Neural cell (in vitro differentiated cells): ENCODE data around the gene ZFYVE19. TPM values are rescaled to one million over a fixed set of nuclear protein-coding genes. Genes with fewer than 3 reads are reported as not detected.
"Not testable (repeated sequence)": the region's sequence is repeated elsewhere in the genome, so short reads cannot be mapped to it uniquely, and the experiment has no call there.

Source experiments
- H2AFZ ChIP-seq: fragments of 200-600, 300-800 bp; sonication (generic), shearing (Covaris generic); 2 replicates; pipeline ENCODE4 v1.6.0; 2014; ENCODE audit warnings: low read depth, mild to moderate bottlenecking, antibody characterized with exemption, low read length, moderate library complexity
- H3F3A ChIP-seq: fragments of 200-600 bp; shearing (Covaris generic); 2 replicates; pipeline ENCODE4 v1.6.1; 2016; ENCODE audit warnings: mild to moderate bottlenecking, moderate library complexity, mixed read lengths, antibody characterized with exemption, low read length; ENCODE audit not compliant: insufficient read depth, poor library complexity, severe bottlenecking
- H3K27ac ChIP-seq: fragments of 200-600, 300-800 bp; sonication (generic), shearing (Covaris generic); 2 replicates; pipeline ENCODE4 v1.5.1; 2014; ENCODE audit warnings: mild to moderate bottlenecking, low read length, moderate library complexity
- H3K27me3 ChIP-seq: fragments of 300-800, 200-600 bp; sonication (generic), shearing (Covaris generic); 2 replicates; pipeline ENCODE4 v1.6.0; 2014; ENCODE audit warnings: mild to moderate bottlenecking, low read depth, low read length, moderate library complexity; ENCODE audit not compliant: insufficient read depth
- H3K36me3 ChIP-seq: fragments of 300-800, 200-600 bp; sonication (generic), shearing (Covaris generic); 2 replicates; pipeline ENCODE4 v1.5.1; 2014; ENCODE audit warnings: mild to moderate bottlenecking, antibody characterized with exemption, low read length, moderate library complexity; ENCODE audit not compliant: insufficient read depth
- H3K4me2 ChIP-seq: fragments of 300-800, 200-600 bp; sonication (generic), shearing (Covaris generic); 2 replicates; pipeline ENCODE4 v1.6.0; 2014; ENCODE audit warnings: mild to moderate bottlenecking, low read length
- H3K4me3 ChIP-seq: fragments of 300-800, 200-600 bp; sonication (generic), shearing (Covaris generic); 2 replicates; pipeline ENCODE4 v1.5.1; 2014; ENCODE audit warnings: mild to moderate bottlenecking, low read length, moderate library complexity
- H3K79me2 ChIP-seq: fragments of 200-600 bp; shearing (Covaris generic); replicated peaks from 2 replicates; pipeline ENCODE4 v1.6.0; 2014; ENCODE audit warnings: mild to moderate bottlenecking, low read length, moderate library complexity; ENCODE audit not compliant: insufficient read depth
- H3K9ac ChIP-seq: fragments of 300-800, 200-600 bp; sonication (generic), shearing (Covaris generic); 2 replicates; pipeline ENCODE4 v1.6.1; 2016; ENCODE audit warnings: mild to moderate bottlenecking, low read length, mixed read lengths
- H3K9me2 ChIP-seq: fragments of 200-600 bp; shearing (Covaris generic); 2 replicates; pipeline ENCODE4 v1.6.1; 2016; ENCODE audit warnings: mild to moderate bottlenecking, low read length, mixed read lengths; ENCODE audit not compliant: insufficient read depth
- H3K9me3 ChIP-seq: fragments of 200-600, 300-800 bp; sonication (generic), shearing (Covaris generic); 2 replicates; pipeline ENCODE4 v1.6.1; 2016; ENCODE audit warnings: mild to moderate bottlenecking, mixed run types, low read length, moderate library complexity, mixed read lengths
- H4K20me1 ChIP-seq: fragments of 200-600 bp; shearing (Covaris generic); 2 replicates; pipeline ENCODE4 v1.6.1; 2016; ENCODE audit warnings: mild to moderate bottlenecking, mixed run types; ENCODE audit not compliant: insufficient read depth
- EP300 ChIP-seq: fragments of 450-650 bp; conservative IDR thresholded peaks from 2 replicates; pipeline ENCODE4 v1.6.1; 2014; ENCODE audit warnings: antibody characterized with exemption, mild to moderate bottlenecking, moderate library complexity; ENCODE audit not compliant: poor library complexity, severe bottlenecking
- MXI1 ChIP-seq: fragments of 450-650 bp; conservative IDR thresholded peaks from 2 replicates; pipeline ENCODE4 v1.6.1; 2014; ENCODE audit warnings: antibody characterized with exemption, mild to moderate bottlenecking; ENCODE audit not compliant: poor library complexity, severe bottlenecking
- POLR2AphosphoS5 ChIP-seq: IDR thresholded peaks from 2 replicates; pipeline ENCODE4 v1.6.1; 2012
- RAD21 ChIP-seq: fragments of 450-650 bp; conservative IDR thresholded peaks from 2 replicates; pipeline ENCODE4 v1.6.1; 2014; ENCODE audit warnings: antibody characterized with exemption, mild to moderate bottlenecking, moderate library complexity
- REST ChIP-seq: IDR thresholded peaks from 2 replicates; pipeline ENCODE4 v1.6.1; 2012; ENCODE audit warnings: borderline replicate concordance
- polyA plus RNA-seq: library from polyadenylated mRNA; depleted of rRNA; stranded (reverse); fragments of >200 nt; gene quantifications from 2 replicates; pipeline ENCODE4 v1.2.3, GENCODE V29; 2014
- small RNA-seq, 3 experiments: library from RNA; depleted of rRNA; stranded (forward); fragments of <200 nt; gene quantifications; one replicate each; pipeline ENCODE3, GENCODE V24; 2012
- TF ChIP-seq, protein P1 (sequence below): fragments of 450-650 bp; IDR thresholded peaks from 2 replicates; pipeline ENCODE4 v1.5.1; 2014; ENCODE audit warnings: antibody characterized with exemption, mild to moderate bottlenecking, moderate library complexity; ENCODE audit not compliant: poor library complexity, severe bottlenecking

ZFYVE19 gene
- polyA plus RNA-seq, 1 donor from 2014 or later: 48.2 TPM

DNA sequence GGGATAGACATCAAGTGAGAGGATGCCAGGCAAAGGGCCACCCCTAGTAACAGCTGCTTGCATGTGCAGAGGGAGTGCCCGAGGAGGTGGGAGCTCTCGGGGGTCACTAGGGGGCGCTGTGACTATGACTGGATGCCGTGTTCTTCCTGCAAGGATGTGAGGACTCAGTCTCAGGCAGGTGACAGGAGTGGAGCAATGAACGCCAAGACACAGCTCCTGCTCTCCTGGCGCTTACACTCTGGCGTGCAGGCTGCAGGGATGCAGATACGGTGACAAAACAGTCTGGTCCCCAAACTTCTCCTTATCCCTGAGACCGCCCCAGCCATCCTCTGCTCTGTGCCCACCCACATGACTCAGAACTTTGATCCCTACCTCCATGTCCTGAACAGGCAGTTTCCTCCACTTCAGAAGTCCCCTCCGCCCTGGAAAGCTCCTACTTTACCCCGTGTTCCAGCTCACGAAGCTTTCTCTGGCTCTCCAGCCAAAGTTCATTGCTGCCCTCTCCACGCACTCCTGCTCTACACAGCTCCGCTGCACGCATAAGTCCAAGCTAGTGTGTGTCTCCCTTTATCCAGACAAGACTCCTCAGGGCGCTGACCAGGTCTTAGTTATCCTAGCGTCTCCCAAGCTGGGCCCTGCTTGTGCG, 52.4 kb downstream of the ZFYVE19 start:
- Histone ChIP-seq H3K27ac (no peak overlapping the region), H3K9ac (no peak overlapping the region), H3K27me3 (no peaks in the 10 kb centered on the region), H3F3A (no peaks in the 10 kb centered on the region), H3K79me2 (no peaks in the 10 kb centered on the region), H3K4me3 (no peak overlapping the region), H2AFZ (no peak overlapping the region), H4K20me1 (no peaks in the 10 kb centered on the region), H3K9me3 (no peaks in the 10 kb centered on the region), H3K9me2 (no peaks in the 10 kb centered on the region), H3K4me2 (no peak overlapping the region), H3K36me3 (no peaks in the 10 kb centered on the region)
- no peak for TF ChIP-seq POLR2AphosphoS5
- no peak for TF ChIP-seq MXI1
- no peak for TF ChIP-seq EP300
- no peak for TF ChIP-seq RAD21
- no peak for TF ChIP-seq REST
- TF ChIP-seq, protein P1, sequence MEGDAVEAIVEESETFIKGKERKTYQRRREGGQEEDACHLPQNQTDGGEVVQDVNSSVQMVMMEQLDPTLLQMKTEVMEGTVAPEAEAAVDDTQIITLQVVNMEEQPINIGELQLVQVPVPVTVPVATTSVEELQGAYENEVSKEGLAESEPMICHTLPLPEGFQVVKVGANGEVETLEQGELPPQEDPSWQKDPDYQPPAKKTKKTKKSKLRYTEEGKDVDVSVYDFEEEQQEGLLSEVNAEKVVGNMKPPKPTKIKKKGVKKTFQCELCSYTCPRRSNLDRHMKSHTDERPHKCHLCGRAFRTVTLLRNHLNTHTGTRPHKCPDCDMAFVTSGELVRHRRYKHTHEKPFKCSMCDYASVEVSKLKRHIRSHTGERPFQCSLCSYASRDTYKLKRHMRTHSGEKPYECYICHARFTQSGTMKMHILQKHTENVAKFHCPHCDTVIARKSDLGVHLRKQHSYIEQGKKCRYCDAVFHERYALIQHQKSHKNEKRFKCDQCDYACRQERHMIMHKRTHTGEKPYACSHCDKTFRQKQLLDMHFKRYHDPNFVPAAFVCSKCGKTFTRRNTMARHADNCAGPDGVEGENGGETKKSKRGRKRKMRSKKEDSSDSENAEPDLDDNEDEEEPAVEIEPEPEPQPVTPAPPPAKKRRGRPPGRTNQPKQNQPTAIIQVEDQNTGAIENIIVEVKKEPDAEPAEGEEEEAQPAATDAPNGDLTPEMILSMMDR: peak; percentile 48

DNA sequence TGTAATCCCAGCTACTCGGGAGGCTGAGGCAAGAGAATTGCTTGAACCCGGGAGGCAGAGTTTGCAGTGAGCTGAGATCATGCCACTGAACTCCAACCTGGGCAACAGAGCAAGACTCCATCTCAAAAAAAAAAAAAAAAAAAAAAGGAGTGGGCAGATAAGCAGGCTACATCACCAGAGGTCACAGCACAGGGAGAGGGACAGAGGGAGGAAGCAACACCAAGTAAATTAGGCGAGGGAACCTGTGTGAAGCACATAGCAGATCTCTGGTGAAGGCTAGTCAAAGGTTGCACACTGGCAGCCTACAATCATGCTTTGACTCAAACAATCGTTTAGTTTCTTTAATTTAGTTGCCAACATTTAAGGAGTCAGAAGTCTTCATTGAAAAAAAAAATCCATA, 54.3 kb downstream of the ZFYVE19 start:
- H3F3A ChIP-seq, H3K4me3 ChIP-seq, H3K9me3 ChIP-seq, H3K27ac ChIP-seq, H3K36me3 ChIP-seq, H3K9ac ChIP-seq, H3K79me2 ChIP-seq, H2AFZ ChIP-seq, H3K4me2 ChIP-seq, H4K20me1 ChIP-seq, H3K9me2 ChIP-seq, H3K27me3 ChIP-seq: not testable (repeated sequence)

GRCh38 chr15:40863660-40864270, 56.9 kb downstream of the ZFYVE19 start:
- H3K9ac ChIP-seq: no peak overlapping the region
- no peaks in the 10 kb centered on the region for H3F3A ChIP-seq
- H3K27me3 ChIP-seq: no peaks in the 10 kb centered on the region
- H3K4me2 ChIP-seq: no peak overlapping the region
- TF ChIP-seq EP300: no peak
- no peak for TF ChIP-seq RAD21
- no peak for TF ChIP-seq POLR2AphosphoS5
- no peak overlapping the region for H2AFZ ChIP-seq
- no peaks in the 10 kb centered on the region for H3K36me3 ChIP-seq
- no peak overlapping the region for H3K27ac ChIP-seq
- no peaks in the 10 kb centered on the region for H3K9me2 ChIP-seq
- no peak overlapping the region for H3K4me3 ChIP-seq
- no peaks in the 10 kb centered on the region for H4K20me1 ChIP-seq
- no peaks in the 10 kb centered on the region for H3K9me3 ChIP-seq
- H3K79me2 ChIP-seq: no peaks in the 10 kb centered on the region

Small RNA genes lying within 50 kb of the gene (small RNA-seq; reads per million reads assigned to genes)
- 0 reads per million in 3 experiments for gene SUMO2P15

Other genes with a start within 250 kb of the ZFYVE19 start
- gene CCDC32, start 242.0 kb upstream of the ZFYVE19 start, polyA plus RNA-seq: 28.4 and 34.2 TPM in 2 replicates
- gene RPUSD2, start 237.8 kb upstream of the ZFYVE19 start, polyA plus RNA-seq: 8.1 and 13.2 TPM in 2 replicates
- gene KNL1, start 212.8 kb upstream of the ZFYVE19 start, polyA plus RNA-seq: 0.38 and 2.4 TPM in 2 replicates
- gene RAD51, start 111.9 kb upstream of the ZFYVE19 start, polyA plus RNA-seq: 0.22 TPM in 1 of 2 replicates, not detected in the other
- gene RMDN3, start 51.8 kb upstream of the ZFYVE19 start, polyA plus RNA-seq: 24.7 and 25.3 TPM in 2 replicates
- gene GCHFR, start 43.0 kb upstream of the ZFYVE19 start, polyA plus RNA-seq: 7.2 and 17.3 TPM in 2 replicates
- not detected in 2 replicates for gene C15orf62, start 37.1 kb upstream of the ZFYVE19 start, polyA plus RNA-seq
- gene DNAJC17, start 384 bp downstream of the ZFYVE19 start, polyA plus RNA-seq: 68.5 and 79.6 TPM in 2 replicates
- gene PPP1R14D, start 21.6 kb downstream of the ZFYVE19 start, polyA plus RNA-seq: not detected in 2 replicates
- 0.18 and 0.68 TPM in 2 replicates for gene SPINT1, start 37.0 kb downstream of the ZFYVE19 start, polyA plus RNA-seq
- 1.9 and 2.8 TPM in 2 replicates for gene RHOV, start 67.1 kb downstream of the ZFYVE19 start, polyA plus RNA-seq
- gene VPS18, start 87.4 kb downstream of the ZFYVE19 start, polyA plus RNA-seq: 13.8 and 16.7 TPM in 2 replicates
- gene DLL4, start 122.3 kb downstream of the ZFYVE19 start, polyA plus RNA-seq: 2.2 and 2.3 TPM in 2 replicates
- 3.6 and 7.0 TPM in 2 replicates for gene CHAC1, start 146.4 kb downstream of the ZFYVE19 start, polyA plus RNA-seq